HG03045 (cell line): ENCODE results near the gene OOEP.
"Not testable (repeated sequence)": the region's sequence is repeated elsewhere in the genome, so short reads cannot be mapped to it uniquely, and the experiment has no call there.

Source experiments
- ATAC-seq: cut with Tn5 transposase; IDR thresholded peaks from one replicate; pipeline ENCODE4 v1.9.1; 2021; ENCODE audit warnings: mild to moderate bottlenecking, moderate library complexity; ENCODE audit not compliant: unreplicated experiment

Gene OOEP

GRCh38 chr6:73369563-73369962, at the start of gene OOEP:
OOEP (minus strand) TSS chr6:73369897; CDS start chr6:73369792, 105 bp downstream.
- no peak for ATAC-seq

DNA sequence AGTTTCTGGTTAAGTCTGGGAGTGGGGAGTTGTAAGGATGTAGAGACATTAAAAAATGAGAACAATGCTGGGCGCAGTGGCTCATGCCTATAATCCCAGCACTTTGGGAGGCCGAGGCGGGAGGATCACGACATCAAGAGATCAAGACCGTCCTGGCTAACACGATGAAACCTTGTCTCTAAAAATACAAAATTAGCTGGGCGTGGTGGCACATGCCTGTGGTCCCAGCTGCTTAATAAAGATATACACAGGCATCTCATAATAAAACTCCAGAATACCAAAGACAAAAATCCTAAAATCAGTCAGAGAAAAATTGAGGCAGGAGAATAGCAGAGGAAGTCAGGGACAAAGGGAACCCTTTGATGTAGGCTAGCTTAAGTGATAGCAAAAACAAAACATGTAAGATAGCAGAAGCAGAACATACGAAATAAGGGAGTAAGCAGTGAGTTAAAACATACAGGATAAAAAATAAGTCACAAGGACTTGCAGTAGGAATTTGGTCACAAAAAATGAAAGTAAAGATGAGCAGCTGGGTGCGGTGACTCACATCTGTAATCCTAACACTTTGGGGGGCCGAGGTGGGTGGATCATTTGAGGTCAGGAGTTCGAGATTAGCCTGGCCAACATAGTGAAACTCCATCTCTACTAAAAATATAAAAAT, 48.5 kb upstream of the OOEP start:
- no peak for ATAC-seq

- no peak for ATAC-seq
Observed at GRCh38 chr6:73413102-73413501, 43.4 kb upstream of the OOEP start.

GRCh38 chr6:73409395-73409794, 39.7 kb upstream of the OOEP start:
- no peak for ATAC-seq

- ATAC-seq = no peak
Observed at GRCh38 chr6:73400656-73401055, 31.0 kb upstream of the OOEP start.

DNA sequence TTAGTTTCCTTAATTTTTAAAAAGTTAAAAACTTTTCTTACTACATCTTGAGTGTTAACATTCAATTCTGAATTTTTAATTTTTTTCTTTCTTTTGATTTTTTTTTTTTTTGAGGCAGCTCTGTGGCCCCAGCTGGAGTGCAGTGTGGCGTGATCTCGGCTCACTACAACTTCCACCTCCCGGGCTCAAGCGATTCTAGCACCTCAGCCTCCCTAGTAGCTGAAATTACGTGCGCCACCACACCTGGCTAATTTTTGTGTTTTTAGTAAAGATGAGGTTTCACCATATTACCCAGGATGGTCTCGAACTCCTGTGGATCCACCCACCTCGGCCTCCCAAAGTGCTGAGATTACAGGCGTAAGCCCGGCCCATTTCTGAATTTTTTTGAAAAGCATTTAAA, 26.2 kb upstream of the OOEP start:
- ATAC-seq = no peak

DNA sequence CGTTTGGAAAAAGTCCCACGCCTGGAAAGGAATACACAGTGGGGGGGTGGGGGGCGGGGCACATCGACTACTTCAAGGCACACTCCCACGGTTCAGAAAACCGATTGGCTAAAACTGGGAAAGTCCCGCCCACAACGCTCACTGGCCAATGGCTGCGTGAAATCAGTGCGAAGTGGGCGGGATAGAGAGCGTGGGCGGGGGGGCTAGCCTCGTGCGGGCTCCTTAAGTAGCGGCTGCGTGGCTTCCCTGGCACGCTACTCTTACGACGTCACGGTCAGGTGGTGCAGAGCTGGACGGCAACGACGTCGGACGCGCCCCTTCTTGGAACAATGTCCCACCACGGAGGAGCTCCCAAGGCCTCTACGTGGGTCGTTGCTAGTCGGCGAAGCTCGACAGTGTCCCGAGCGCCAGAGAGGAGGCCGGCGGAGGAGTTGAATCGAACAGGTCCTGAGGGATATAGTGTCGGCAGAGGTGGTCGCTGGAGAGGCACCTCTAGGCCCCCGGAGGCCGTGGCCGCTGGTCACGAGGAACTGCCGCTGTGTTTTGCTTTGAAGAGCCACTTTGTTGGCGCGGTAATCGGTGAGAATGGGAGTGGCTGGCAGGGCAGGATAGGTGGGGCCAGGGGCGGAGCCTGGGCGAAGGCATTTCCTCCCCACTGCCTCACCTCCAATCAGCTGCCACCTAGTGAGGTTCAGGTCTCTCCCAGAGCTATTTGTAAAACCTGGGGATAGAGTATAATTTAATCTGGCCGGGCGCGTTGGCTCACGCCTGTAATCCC, 25.1 kb upstream of the OOEP start, which contains the start of gene DDX43:
TSS of gene DDX43 (plus strand) at position 252 of the 778 bp plus-strand sequence. CDS start at position 330, 78 bp downstream.
- no peak for ATAC-seq

GRCh38 chr6:73393278-73393677, 23.6 kb upstream of the OOEP start:
- ATAC-seq = no peak

GRCh38 chr6:73392188-73392587, 22.5 kb upstream of the OOEP start:
- ATAC-seq = not testable (repeated sequence)

DNA sequence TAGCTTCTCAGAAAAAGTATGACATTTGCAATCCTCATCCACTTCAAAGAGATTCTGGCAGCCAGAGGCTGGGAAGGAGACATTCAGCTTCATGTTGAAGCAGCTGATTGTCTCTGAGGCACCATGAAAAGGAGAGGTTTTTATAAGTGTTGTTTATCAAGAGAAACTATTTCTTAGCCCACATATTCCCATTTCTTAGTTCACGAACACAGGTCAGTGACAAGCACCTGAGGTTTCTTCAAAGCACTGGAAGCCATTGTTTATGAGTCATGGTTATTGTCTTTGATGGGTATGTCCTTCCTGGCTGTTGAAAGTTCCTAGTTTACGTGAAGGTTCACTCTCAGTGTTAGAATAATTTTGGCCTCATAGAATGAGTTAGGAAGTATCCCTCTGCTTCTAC, 22.0 kb upstream of the OOEP start:
- no peak for ATAC-seq

- ATAC-seq = no peak
Observed at GRCh38 chr6:73389854-73390253, 20.2 kb upstream of the OOEP start.

DNA sequence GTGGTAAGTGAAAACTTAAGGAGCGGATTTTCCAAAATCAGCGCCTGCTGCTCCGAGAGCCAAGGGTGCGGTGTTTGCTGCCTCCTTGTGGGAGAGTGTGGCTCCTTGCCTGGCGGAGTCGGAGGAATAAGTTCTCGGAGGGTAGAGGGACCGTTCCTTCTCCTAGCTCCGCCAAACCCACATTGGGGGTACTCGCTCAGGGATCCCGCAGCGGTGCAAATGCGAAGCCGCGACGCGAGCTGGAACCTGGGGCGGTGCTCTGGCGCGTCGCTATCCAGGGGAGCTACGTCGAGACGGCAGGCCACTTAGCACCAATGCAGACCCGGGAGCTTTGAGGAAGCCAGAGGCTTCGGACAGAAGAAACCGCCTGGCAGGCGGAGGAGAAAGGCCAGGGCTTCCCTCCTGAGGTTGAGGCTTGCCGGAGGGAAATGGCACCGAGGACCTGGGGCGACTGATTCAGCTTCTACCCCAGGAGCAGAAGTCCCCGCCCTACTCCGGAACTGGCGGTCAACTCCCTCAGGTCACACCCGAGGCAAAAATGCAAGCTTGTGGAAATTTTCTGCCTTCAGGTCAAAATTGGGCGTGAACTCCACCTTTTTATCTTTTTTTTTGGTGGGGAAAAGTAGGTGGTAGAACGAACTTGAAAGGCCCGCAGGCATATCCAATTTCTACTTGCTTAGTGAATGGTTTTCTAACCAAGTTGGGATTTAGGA, 19.3 kb upstream of the OOEP start:
- ATAC-seq = peak; percentile 85

DNA sequence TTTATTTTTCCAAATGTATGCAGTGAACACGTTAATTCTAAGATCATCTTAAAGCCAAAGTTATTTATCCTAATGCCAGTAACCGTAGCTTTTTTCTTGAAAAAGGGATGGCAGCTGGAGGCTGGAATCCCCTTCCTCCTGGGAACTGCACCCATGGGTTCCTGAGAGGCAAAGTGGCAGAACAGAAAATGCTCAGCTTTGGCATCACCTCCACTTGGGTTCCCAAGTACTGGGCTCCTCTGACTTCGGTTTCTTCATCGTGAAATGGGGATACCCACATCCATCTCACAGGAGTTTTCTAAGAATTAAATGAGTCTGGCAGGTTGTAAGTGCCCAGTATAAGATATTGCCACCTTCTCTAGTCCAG, 18.7 kb upstream of the OOEP start:
- peak; percentile 28 for ATAC-seq

GRCh38 chr6:73382462-73383113, 12.9 kb upstream of the OOEP start:
- ATAC-seq = no peak

DNA sequence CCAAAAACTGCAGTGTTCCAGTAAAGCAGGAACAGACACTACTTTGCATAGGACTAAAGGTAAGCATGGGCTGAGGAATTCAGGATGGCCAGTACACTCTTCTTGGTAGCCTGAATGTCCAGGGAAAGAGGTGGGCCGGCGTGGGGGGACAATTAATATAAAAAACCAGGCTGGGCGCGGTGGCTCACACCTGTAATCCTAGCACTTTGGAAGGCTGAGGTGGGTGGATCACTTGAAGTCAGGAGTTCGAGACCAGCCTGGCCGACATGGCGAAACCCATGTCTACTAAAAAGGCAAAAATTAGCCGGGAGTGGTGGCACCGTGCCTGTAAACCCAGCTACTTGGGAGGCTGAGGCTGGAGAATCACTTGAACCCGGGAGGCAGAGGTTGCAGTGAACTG, 11.8 kb upstream of the OOEP start:
- ATAC-seq = not testable (repeated sequence)

- no peak for ATAC-seq
Observed at GRCh38 chr6:73377225-73377624, 7.5 kb upstream of the OOEP start.

GRCh38 chr6:73375216-73375615, 5.5 kb upstream of the OOEP start:
- no peak for ATAC-seq

GRCh38 chr6:73372516-73372915, 2.8 kb upstream of the OOEP start:
- ATAC-seq = no peak

DNA sequence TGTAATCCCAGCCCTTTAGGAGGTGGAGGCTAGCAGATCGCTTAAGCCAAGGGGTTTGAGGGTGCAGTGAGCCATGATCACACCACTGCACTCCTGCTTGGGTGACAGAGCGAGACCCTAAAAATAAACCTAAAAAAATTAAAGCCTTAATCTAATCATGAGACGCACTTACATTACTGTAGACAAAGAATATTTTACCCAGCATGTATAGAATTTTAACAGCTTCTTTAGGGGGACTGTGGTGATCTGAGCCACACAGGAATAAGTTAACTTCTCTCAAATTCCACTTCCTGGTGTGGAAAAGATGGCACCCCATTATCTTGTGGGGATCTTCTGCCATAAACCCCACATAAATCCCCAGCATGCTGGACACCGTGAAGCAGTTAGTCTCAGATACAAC, 2.3 kb upstream of the OOEP start:
- no peak for ATAC-seq

DNA sequence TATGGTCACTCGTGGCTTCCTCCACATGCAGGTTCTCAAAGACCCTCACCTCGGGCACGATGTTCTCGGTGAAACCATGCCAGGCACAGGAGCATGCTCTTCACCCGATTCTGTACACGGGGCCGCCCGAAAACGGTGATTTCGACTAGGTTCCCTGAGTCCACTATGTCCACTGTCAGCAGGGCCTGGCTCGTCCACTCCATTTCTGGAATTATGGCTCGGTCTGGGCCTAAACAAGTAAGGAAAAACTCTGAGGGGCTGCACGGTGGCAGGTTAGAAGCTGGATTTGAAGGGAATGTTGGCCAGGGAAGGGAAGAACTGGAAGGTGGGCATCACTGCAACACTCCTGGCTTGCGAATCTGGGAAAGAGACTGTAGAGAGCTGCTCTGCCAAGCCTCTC, 540 bp downstream of the OOEP start:
- ATAC-seq = no peak

GRCh38 chr6:73368675-73369074, 1.0 kb downstream of the OOEP start:
- ATAC-seq = no peak
